GM19455 (cell line): ENCODE measurements around the gene BFSP1.

Experiments used
- ATAC-seq: cut with Tn5 transposase; IDR thresholded peaks from one replicate; pipeline ENCODE4 v1.9.1; 2021; ENCODE audit not compliant: unreplicated experiment

Gene BFSP1

DNA sequence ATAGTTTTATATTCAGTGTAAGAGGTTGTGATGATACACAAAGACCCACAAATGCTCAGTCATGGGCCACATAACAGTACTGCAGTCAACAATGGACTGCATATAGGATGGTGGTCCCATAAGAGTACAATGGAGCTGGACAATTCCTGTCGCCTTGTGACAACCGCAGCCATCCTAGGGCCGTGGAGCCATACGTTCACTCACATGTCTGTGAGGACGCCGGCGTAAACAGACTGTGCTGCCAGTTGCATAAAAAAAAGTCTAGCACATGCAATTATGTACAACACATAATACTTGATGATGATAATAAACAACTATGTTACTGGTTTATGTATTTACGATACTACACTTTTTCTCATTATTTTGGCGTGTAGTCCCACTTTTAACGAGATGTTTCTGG is 30.9 kb downstream of the BFSP1 start:
- ATAC-seq = no peak

DNA sequence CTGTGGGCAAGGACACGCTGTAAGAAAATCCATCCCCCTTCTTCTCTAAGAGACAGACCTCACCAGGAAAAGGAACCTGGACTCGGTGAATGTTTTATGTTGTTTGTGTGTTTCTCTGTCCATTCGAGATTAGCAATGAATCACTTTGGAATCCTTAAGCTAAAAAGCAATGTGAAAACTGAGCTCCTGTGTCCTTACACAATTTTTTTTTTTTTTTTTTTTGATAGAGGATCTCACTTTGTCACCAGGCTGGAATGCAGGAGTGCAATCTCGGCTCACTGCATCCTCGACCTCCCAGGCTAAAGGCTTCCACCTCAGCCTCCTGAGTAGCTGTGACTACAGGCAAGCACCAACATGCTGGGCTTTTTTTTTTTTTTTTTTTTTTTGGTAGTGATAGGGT is 32.1 kb downstream of the BFSP1 start:
- ATAC-seq = no peak

GRCh38 chr20:17498641-17499040 is 32.5 kb downstream of the BFSP1 start:
- no peak for ATAC-seq

- no peak for ATAC-seq
Measured at GRCh38 chr20:17497821-17498580, 33.2 kb downstream of the BFSP1 start.

DNA sequence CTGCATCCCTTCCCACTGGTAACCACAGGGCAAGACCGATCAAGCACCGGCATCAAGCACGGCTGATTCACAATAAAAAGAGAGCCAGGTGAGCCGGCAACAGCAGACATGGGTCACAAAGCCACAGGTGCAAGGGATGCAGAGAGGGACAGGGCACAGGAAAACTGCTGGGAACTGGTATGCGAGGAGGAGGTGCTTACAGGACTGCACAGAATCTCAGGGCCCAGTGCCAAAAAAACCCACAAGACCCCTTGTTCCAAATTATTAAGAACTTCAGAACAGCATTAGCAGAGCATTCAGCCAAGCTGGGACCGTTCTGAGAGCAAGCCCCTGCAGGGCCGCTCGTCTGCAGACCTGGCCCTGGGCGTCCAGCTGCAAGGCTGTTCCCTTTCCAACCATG is 35.4 kb downstream of the BFSP1 start:
- ATAC-seq = no peak

- no peak for ATAC-seq
Measured at GRCh38 chr20:17494201-17494600, 37.0 kb downstream of the BFSP1 start.

DNA sequence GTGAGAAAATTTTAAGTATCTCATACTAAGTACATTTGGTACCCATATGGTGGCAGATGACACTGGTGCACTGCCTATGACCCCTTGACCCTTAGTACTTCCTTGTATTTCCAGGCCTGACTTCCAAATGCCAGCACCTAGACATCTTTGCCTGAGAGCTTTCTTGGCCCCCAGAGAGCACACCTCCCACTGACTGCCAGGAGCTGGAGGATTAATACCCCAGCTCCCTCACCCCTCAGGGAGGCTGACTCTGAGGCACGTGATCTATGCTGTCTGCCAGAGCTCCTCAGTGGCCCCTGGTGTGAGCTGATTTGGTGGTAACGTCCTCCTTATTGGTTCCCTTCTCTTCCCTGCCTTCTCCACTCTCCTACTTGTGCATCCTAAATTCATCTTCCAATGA is 38.0 kb downstream of the BFSP1 start:
- no peak for ATAC-seq

- no peak for ATAC-seq
Measured at GRCh38 chr20:17491488-17491887, 39.7 kb downstream of the BFSP1 start.

DNA sequence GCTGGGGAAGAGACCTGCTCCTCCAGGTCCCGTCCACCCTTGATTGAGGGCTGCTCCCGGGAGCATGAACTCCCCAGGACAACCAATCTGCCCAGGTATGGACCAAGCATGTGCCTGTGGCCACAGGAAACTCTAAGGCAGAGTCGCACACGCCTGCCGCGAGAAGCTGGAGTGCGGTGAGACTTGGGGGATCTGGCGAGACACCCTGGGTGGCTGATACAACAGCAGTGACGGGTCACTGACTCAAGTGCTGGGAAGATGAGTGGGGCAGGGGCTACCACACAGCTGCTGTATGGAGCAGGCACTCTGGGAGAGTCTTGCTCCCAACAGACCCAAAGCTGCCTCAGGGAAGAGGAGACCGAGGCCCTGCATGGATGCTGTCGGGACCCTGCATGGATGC is 40.1 kb downstream of the BFSP1 start:
- no peak for ATAC-seq

DNA sequence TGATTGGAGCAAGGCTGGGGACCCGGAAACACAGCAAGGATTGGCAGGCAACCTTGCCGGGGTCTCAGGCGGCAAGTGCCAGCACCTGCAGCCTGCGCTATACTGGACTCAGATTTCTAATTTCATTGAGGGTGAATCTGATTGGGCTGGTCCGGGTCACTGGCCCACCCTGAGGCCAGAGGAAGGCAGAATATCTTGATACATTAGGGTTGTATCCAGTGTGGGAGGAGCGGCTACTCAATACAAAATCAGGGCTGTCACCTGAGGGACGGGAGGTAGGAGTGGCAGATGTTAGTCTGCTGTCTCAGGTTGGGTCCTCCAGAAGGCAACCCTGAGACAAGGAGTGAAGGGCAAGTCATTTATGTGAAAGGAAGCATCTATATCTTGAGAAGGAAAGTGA is 40.7 kb downstream of the BFSP1 start:
- ATAC-seq = no peak

DNA sequence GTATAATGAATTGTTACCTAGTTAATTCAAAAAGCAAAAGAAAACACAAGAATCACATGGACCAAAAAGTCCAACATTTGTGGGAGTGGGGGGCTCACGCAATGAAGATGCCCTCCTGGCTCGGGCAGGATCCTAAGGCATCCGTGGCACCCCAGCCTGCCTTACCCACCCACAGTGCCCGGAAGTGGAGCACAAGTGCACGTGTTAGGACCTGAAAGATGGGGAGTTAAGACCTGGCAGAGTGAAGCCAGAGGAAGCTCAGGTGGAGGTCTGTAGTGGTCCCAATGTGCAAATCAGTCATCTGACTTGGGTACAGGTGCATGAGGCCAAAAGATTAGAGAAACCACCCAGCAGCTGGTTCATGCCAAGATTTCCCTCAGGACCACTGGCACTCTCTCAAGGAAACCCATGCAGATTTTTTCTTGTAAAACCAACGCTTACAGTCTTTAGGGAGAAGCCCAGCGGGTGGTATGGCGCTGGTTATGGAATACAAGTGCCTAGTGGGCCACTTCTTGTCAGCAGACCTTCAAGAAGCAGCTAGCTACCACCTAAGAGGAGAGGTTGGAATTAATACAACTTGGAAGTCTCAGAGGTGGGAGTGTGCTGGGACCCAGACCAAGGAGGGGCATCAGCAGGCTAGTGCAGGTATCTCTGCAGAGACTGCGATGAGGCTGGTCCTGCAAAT is 42.1 kb downstream of the BFSP1 start:
- ATAC-seq = no peak

GRCh38 chr20:17485017-17485416 is 46.2 kb downstream of the BFSP1 start:
- no peak for ATAC-seq

DNA sequence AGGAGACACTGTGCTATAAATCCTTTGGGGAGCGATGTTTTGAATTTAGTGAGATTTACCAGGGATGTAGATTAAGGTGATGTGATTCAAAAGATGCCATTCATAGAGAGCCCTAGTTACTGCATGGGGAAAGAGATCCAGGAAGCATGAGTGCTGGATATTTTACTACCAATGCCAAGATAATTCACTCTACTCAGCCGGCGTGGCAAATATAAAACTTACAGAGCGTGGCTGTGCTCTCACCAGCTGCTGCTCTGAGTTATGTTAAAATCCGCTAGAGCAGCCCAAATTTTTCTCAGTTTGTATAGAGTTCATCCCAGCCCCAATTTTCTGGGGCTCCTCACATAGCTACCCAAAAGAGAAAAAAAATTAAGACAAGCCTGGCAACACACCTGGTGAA is 48.6 kb downstream of the BFSP1 start:
- ATAC-seq = no peak

DNA sequence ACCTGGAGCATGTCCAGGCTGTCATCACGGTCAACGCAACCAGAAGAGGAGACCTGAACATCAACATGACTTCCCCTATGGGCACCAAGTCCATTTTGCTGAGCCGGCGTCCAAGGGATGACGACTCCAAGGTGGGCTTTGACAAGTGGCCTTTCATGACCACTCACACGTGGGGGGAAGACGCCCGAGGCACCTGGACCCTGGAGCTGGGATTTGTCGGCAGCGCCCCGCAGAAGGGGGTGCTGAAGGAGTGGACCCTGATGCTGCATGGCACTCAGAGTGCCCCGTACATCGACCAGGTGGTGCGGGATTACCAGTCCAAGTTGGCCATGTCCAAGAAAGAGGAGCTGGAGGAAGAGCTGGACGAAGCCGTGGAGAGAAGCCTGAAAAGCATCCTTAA is 49.5 kb downstream of the BFSP1 start:
- ATAC-seq = no peak

- ATAC-seq = no peak
Measured at GRCh38 chr20:17480696-17481095, 50.5 kb downstream of the BFSP1 start.

- no peak for ATAC-seq
Measured at GRCh38 chr20:17479063-17479657, 52.0 kb downstream of the BFSP1 start.

DNA sequence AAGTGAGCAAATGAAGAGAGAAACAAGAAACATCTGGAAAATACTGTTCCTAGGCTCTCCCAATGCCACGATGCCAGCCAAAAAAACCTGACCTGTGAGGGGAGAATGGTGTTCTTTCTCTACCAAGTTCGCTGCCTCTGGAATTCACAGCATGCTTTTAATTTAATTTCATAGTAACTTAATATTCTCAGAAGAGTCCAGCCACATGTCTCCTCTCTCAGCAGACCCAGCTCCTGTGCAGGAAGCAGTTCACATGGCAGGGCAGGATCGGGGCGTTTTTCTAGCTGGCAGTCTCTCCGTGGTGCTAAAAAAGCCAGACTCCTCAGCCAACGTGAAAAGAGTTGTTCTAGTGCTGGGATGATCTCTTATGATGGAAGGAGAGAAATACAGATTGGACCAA is 57.5 kb downstream of the BFSP1 start:
- no peak for ATAC-seq

DNA sequence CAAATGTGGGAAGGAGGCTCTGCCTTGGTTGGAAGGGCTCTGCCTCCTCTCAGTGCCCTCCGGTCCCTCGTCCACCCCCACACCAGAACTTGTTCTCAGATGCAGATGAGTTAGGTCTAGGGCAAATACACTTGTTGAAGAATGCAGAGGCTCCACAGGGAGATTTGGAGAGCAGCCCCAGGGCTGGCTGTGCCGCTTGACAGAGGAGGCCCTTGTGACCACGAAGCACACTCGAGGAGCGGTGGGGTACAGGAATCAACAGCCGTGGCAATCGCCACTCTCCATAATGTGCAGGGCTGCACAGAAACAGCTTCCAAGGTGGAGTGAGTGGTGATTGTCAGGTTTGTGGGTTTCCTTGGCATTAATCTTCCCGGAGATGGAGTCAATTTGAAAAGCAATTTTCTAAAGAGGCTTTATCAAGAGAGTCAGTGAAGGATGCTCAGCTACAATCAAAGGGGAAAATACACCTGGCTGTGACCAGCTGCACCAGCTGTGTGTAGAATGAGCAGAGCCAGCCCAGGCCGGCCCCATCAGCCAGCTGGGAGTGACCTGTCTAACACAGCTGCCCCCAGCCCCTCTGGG is 59.5 kb downstream of the BFSP1 start:
- no peak for ATAC-seq

DNA sequence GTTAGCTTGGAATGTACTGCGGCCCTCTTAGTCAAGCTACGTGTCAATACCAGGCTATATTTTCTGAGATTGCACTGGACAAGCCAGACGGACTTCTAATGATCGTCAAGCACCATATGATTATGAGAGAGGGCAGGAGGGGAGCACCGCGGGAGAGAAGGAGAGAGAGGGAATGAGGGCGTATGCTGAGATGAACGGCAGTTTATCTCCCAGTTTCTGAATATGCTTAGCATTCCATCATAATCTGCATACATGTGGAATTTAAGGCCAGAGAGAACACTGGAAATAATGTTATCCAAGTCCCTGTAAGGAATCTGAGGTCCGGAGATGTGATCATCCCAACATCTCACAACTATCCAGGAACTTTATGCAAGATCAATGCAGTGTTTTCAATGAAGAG is 60.2 kb downstream of the BFSP1 start:
- no peak for ATAC-seq

DNA sequence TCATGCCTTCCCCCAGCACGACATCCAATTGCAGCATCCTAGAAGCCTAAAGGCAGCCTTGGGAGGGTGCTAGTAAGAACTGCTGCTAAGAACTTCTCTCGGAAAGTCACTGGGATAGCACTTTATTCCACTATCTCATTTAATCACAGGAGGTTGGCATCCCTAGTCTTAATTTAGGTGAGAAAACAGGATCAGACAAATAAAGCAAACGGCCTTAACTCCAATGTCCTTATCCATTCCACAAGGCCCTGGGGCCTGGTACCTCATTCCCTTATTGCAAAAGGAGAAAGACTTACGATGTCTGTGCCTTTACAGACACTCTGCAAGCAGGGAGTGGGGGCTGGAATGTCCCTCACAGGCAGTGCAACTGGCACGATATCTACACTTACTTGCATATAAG is 60.7 kb downstream of the BFSP1 start:
- no peak for ATAC-seq

- no peak for ATAC-seq
Measured at GRCh38 chr20:17469246-17470030, 61.7 kb downstream of the BFSP1 start.
